ENCODE results near the gene RSRP1.

Gene RSRP1

GRCh38 chr1:25216123-25216522 lies 31.1 kb downstream of the RSRP1 start:
- no peak for DNase-seq

DNA sequence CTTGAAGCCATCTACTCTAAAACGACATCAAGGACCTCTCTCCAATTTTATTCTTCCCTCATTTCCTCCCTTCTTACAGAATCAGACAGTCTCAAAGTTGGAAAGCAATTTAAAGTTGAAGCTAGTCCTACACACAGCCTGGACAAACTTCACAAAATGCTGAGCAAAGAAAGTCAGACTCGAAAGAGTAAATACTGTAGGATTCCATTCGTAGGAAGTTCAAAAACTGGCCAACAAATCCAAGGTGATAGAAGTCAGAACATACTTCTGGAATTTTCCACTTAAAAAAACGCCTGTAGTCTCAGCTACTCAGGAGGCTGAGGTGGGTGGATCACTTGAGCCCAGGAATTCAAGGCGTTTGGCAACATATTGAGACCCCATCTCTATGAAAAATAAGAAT lies 34.5 kb downstream of the RSRP1 start:
- DNase-seq, result no peak

- DNase-seq, result no peak
Observed at GRCh38 chr1:25210728-25211127, 36.5 kb downstream of the RSRP1 start.

DNA sequence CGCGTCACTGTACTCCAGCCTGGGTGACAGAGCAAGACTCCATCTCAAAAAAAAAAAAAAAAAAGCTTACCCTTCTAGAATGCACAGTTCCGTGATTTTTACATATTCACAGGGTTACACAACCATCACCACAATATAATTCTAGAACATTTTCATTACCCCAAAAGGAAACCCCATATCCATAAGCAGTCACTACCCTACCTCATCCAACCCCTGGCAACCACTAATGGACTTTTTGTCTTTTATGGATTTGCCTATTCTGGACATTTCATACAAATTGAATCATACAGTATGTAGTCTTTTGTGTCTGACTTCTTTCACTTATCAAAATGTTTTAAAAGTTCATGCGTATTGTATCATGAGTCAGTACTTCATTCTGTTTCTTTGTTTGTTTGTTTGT lies 37.7 kb downstream of the RSRP1 start:
- DNase-seq, result no peak

- no peak for DNase-seq
Observed at GRCh38 chr1:25208561-25209222, 38.6 kb downstream of the RSRP1 start.

DNA sequence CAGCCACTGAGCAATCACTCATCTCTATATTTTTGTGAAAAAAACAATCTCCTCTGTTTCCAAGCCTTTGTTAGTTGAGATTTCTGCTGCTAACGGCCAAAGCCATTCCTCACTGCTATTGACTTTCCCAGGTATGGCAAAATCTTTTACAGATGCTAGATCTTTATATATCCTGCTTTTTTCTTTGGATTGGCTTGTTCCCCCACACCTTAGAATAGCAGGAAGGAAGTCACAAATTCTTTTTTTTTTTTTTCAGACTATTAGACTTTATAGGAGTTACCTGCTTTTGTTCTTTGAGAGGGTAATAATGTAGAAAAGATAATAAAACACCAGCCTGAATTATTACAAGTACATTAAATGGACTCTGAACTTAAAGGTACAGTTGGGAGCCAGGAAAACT lies 39.2 kb downstream of the RSRP1 start:
- DNase-seq, result no peak

DNA sequence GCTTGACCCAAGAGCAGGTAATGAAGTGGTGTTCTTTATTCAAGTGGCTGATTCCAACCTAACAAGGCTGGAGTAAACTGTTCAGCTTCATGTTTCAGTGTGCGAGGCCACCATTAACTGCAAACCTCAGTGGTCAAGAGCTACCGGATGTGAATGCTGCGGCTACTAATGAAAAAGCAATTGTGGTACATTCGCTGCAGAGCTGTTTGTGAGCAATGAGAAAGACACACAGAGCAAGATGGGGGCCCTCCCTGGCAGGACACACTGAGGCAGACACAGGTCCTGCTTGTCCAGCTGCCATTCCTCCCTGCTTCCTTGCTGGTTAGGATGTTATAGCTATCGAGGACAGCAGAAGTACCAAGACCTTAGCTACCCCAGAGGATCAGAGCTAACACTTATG lies 41.1 kb downstream of the RSRP1 start:
- peak; percentile 23 for DNase-seq

- DNase-seq, result no peak
Observed at GRCh38 chr1:25205786-25206185, 41.5 kb downstream of the RSRP1 start.

- peak; percentile 64 for DNase-seq
Observed at GRCh38 chr1:25204797-25205480, 42.3 kb downstream of the RSRP1 start.

DNA sequence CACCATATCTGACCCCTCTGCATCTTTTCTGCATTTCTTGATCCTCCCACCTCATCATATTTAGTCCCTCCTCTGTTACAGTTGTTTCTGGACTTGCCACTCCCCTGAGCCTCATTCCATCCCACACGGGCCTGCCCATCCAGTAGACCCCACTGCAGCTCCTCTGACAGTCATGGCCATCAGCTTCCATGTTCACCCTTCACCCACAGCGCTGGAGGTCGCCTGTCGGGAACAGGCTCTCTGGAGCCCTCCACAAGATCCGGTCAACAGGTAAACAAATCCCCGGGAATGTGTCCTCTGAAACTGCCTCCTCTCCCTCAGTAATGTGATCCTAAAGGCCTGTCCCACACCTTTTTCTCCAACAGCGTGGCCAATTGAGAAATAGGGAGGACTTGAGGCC lies 46.2 kb downstream of the RSRP1 start:
- no peak for DNase-seq

GRCh38 chr1:25199819-25200620 lies 47.2 kb downstream of the RSRP1 start:
- no peak for DNase-seq

DNA sequence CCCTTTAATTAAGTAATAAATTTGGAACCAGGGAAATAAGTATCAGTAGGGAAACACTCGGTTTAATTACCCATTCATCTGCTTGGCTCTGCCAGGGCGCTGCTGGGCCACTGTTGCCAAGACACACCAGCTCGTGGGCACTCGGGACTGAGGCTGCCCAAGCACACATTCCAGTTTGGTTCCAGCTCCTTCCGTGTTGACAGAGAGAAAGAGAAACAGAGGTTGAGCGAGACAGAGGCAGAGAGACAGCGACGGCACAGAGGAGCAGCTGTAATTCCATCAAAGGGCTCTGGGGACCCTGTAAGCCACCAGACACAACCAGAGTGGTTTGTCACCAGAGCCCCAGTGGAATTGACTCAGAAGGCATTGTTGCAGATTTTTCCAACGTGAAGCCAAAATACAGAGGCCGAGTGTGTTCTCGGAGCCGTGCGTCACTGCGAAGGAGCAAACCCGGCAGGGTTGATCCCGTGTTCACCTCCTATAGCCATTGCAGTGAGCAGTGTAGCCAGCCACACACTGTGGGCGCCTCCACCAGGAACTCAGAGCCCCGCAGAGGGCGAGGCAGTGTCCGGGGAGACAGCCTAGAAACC lies 48.5 kb downstream of the RSRP1 start:
- DNase-seq, result no peak

DNA sequence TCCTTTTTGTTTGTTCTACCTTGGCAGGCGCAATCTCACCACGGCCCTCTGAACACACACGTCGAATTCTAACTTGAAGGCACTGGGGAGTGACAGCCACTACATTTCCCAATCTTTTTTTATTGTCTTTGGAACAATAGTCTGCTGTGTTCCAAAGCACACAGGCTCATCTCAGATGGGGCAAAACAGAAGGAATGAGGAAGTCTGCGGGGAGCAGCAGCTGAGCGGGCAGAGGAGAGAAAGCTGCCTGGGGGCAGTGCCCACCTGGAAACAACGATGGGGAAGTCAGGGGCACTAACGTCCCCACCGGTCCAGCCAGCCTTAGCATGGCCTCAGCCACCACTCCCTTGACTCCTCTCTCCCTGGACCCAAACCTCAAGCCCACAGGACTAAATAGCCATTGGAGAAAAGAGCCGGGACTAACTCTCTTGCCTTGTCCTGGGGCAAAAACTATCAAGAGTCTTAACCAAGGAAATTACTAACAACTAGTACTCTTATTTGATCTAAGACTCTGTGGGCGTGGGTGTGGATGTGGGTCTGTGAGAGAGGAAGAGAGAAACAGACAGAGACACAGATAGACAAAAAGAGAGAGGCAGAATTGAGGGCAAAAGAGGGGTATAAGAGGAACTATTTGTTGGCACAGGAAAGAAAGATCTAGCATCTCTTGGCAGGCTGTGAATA lies 49.1 kb downstream of the RSRP1 start:
- DNase-seq, result no peak

GRCh38 chr1:25197235-25197975 lies 49.8 kb downstream of the RSRP1 start:
- peak; percentile 71 for DNase-seq

- no peak for DNase-seq
Observed at GRCh38 chr1:25196830-25197229, 50.4 kb downstream of the RSRP1 start.

DNA sequence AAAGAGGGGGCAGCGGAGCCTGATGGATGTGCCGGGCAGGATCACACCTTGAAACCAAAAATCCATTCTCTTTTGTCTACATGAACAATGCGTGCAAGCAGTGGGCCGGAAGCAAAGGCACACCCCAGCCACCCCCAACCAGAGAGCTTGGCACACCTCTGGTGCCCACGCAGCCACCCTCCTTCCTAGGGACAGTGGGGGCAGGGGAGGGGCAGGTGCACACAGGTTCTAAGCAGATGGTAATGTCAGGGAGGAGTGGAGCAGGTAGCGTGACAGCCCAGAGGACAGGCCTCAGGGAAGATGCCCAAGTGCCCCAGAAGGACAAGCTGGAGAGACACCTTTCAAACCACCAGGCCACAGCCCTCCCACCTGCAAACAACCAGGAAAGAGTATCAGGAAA lies 51.4 kb downstream of the RSRP1 start:
- peak; percentile 40 for DNase-seq

DNA sequence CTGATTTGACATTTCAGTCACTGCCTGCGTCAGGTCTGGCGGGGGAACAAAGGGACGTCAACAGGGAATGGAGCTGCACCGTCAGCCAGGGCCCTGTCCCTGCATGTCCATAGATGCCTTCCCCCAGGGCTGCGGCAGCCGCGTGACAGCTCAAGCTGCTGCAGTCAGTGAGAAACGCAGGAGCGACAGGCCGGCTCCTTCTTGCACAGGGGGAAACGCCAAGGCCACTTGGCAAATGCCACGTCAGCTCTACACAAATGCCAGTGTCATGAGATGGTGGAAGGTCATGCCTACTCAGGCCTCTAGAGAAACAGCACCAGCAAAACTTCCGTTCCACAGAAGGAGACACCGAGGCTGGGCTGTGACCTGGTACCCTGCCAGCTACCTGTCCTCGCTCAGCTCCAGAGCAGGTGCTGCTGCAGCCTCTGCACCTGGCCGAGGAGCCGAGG lies 52.7 kb downstream of the RSRP1 start:
- DNase-seq, result no peak

- DNase-seq, result no peak
Observed at GRCh38 chr1:25194054-25194453, 53.2 kb downstream of the RSRP1 start.

- no peak for DNase-seq
Observed at GRCh38 chr1:25193229-25193628, 54.0 kb downstream of the RSRP1 start.

Data from NCI-H510A treated with DMSO at 0.1 percent for 48 hours (cell line).